B cell (primary cell): ENCODE data around the gene FGFR3.

Experiments used
- CTCF ChIP-seq: fragments of 200-600 bp; IDR thresholded peaks from one replicate; pipeline ENCODE4 v1.8.0; 2022; ENCODE audit warnings: antibody characterized with exemption, mild to moderate bottlenecking
- EZH2 ChIP-seq: IDR thresholded peaks from 2 replicates; pipeline ENCODE4 v1.6.1; 2012; ENCODE audit warnings: borderline replicate concordance, low read depth, mild to moderate bottlenecking, moderate library complexity, low read length; ENCODE audit not compliant: insufficient read depth, poor library complexity, severe bottlenecking

GRCh38 chr4:1803523-1804423, 10.7 kb downstream of the FGFR3 start:
- TF ChIP-seq EZH2 = no peak
- no peak for TF ChIP-seq CTCF
